CD4-positive, alpha-beta T cell treated with Interleukin-6 for 4 hours (primary cell): ENCODE data around the gene TCFL5.

Source experiments
- DNase-seq: peaks from one replicate; pipeline ENCODE4 v3.0.0-alpha.2; 2020; ENCODE audit warnings: mixed read lengths

The TCFL5 gene

DNA sequence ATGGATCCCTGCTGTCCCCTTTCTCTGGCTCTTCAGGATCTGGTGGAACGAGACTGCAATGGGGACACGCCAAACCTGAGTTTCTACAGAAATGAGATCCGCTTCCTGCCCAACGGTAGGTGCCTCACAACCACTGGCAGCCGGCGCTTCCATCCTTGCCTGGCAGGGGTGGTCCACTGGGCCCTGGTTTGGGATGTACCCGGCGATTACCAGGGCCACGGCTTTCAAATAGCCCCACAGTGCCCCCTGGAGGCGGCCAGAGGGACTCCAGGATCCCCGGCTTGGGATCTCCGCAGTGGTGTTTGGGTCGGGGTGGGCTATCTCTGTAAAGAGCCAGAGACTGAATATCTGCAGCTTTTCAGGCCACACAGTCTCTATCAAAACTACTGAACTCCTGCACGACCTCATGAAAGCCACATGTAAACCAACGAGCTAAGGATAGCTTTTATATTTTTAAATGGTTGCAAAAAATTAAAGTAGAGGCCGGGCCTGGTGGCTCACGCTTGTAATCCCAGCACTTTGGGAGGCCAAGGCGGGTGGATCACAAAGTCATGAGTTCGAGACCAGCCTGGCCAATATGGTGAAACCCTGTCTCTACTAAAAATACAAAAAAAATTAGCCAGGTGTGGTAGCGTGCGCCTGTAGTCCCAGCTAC lies 53.3 kb downstream of the TCFL5 start:
- DNase-seq: peak; percentile 83

DNA sequence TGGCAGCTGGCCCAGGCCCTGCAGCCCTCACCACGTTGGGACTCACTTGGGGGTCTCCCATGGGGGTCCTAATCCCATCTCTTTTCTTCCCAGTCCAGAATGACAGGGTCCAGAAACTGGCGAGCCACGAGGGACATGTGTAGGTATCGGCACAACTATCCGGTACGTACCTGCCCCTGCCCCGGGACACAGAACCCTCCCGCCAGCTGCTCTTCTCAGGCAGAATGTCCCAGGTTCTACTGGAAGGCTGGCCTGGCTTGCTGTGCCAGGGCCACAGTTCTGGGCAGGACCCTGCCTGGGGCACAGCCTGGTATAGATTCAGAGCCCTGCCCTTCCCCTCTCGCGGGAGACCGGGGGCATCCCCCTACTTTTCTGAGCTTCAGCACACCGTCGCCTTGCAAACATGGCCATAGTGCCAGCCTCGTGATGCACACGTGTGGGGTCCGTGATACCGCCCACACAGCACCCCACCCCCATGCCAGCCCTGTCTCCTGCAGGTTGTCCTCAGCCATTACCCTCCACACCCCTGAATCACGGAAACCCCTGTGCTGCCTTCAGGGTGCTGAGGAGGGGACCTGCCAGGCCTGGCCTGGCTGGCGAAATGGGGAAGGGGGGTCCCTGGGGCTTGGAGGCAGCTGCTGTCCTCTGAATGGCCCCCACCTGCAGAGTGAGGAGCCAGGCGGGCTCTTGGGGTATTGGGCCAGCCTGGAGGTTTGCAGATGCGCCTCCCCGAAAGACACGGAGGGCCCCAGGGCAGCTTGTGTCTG lies 54.0 kb downstream of the TCFL5 start:
- DNase-seq: no peak

DNA sequence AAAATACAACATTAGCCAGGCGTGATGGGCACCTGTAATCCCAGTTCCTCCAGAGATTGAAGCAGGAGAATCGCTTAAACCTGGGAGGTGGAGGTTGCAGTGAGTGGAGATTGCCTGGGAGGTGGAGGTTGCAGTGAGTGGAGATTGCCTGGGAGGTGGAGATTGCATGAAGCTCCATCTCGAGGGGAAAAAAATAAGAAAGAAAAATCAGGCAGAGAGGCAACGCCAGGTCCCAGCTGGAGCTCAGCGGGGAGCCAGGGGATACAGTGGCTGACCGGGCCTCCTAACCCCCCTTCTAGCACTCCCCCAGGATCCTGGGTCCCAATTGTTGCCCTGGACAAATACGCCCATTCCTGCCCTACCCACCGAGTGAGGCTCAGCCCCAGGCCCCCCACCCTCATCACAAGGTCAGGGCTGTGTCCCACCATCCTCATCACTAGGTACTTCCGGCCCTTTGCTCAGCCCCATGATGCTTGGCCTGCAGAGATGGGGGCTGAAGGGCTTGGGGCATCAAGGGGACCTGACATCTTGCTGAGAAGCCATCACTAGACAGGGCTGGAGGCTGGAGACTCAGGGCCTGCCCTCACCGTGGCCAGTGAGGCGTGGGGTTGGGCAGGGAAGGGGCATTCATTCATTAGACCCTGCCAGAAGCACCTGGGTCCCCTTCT lies 55.1 kb downstream of the TCFL5 start:
- DNase-seq: no peak

GRCh38 chr20:62805711-62806382 lies 55.8 kb downstream of the TCFL5 start:
- DNase-seq: no peak

- peak; percentile 39 for DNase-seq
Measured at GRCh38 chr20:62805155-62805710, 56.4 kb downstream of the TCFL5 start.

- peak; percentile 82 for DNase-seq
Measured at GRCh38 chr20:62804627-62805154, 56.9 kb downstream of the TCFL5 start, which contains the start of gene OGFR. Gene OGFR, plus strand, starts transcription at chr20:62804835. Its CDS starts 25 bp downstream, at chr20:62804860.

- DNase-seq: peak; percentile 32
Measured at GRCh38 chr20:62804021-62804626, 57.5 kb downstream of the TCFL5 start.

DNA sequence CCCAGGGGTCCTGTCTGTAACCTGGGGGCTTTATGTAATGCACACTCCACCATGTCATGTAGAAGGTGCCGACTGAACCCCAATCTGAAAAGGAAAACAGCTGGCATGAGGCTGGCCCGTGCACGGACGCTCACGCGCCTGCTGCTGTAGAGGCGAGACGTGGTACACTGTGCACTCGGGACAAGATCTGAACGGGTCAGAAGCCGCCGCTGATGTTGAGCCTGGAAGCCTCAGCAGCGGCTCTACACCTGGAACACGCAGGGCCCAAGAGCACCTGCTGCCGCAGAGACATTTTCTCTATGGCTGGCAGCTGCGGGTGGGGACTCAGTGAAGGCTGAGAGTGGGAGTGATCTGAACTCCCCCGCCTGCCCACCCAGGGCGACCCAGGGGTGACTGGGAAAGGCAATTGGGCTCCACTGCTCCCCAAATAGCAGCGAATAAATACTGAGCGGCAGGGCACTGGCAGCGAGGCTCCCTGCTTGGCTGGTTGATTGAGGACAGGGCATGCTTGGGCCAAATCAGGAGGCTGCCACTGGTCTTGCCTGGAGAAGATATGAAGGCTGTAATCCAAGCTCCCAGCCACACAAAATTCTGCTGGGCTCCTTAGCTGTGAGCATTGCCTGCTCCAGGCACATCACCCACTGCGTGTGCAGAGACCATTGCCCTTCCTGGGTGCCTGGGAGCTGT lies 59.5 kb downstream of the TCFL5 start:
- no peak for DNase-seq

DNA sequence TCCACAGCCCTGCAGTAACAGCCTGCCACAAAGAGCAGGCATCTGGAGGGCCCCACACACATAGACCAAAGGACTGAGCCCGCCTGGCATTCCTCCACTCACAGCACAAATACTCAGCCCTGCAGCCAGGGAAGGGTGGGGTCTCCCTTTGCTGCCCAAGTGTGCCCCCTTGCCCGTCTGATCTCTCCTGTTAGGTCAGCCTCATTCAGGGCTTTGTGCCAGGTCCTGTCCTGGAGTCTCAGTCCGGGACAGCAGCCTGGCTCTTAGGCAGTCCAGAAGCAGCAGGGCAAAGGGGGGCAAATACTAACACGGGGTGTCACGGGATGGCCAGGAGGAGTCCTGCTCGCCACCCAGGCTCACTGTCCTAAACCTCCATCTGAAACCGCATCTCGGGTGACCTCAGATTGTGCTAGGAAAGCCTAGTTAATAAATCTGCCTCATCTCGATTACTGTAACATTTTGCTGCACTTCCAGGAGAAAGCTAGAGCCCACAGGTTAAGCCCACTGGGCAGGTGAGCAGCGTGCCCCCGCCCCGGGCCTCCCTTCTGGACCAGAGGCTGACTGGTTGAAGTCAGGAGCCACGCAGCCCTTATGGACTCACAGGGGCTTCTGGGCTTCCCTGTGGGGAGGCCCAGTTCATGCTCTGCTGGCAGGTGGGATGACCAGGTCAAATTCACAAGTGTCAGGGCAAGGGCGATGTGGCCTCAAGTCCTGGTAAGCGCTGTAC lies 60.2 kb downstream of the TCFL5 start:
- DNase-seq: no peak

DNA sequence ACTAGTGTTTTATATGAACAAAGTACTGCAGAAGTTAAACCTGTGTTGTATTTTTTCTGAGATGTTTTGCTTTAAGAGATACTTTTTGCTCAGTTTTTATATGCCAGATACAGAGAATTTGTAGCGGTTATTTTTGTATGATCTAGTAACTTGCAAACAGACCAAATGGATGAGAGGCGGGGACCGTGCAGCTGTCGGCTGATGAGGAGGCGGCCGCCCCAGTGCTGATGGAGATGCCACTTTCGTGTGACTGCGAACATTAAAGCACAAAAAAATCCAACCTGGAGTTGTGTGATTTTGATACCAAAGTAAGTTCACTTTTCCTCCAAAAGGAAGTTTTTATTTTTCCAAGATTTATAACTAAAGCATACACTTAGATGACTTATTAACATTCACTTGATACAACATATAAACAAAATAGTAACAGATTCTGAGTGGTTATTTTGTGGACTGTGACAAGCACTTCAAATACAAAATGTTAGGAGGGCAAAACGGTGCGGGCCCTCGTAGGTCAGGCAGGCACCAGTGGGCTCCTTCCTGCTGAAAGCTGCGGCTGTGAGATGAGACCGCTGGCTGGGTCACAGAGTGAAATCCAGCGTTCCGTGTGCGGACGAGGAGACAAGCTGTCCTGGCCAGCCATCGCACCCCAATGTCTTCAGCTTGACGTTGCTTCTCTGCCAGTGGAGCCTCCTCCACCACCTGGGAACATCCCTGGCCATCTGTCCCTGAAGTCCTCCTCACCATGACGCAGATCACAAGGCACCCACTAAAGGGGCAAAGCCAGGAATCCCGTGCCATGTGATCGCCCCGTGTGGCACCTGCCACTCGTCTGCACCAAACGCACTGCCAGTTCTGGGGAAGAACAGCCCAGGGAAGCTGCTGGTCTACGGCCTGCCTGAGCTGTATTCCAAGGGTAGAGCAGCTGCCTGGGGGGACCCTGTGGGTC lies 61.0 kb downstream of the TCFL5 start:
- no peak for DNase-seq

GRCh38 chr20:62799873-62800272 lies 61.7 kb downstream of the TCFL5 start:
- DNase-seq: no peak

DNA sequence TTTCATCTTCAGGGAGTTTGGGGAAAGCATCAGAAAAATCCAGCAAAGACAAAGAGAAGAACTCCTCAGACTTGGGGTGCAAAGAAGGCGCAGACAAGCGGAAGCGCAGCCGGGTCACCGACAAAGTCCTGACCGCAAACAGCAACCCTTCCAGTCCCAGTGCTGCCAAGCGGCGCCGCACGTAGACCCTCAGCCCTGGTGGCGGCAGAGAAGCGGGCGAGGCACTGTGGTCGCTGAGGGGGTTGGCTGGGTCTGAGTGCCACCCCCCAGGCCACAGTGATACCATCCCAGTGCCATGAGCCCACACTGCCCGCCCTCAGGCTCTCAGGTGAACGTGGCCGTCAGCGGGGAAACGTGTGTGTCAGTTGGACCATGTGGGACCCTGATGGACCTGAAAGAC lies 62.2 kb downstream of the TCFL5 start:
- DNase-seq: no peak

DNA sequence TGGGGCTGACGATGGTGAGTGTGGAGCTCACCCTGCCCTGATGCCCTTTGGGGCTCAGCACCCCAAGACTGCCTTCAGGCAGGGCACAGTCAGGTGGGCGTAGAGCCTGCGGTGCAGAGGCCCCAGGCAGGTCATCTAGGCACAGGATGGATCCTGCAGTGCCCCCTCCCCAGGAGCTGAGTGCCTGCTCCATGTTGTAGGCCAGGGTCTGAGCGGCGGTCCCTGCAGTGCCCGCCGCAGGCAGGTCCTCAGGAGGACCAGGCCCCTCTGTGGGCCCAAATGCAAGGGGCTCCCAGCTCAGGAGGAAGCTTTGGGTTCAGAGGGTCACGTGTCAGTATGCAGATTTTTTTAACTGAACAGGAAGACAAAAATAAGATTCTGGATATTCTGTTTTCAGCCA lies 62.6 kb downstream of the TCFL5 start:
- no peak for DNase-seq

DNA sequence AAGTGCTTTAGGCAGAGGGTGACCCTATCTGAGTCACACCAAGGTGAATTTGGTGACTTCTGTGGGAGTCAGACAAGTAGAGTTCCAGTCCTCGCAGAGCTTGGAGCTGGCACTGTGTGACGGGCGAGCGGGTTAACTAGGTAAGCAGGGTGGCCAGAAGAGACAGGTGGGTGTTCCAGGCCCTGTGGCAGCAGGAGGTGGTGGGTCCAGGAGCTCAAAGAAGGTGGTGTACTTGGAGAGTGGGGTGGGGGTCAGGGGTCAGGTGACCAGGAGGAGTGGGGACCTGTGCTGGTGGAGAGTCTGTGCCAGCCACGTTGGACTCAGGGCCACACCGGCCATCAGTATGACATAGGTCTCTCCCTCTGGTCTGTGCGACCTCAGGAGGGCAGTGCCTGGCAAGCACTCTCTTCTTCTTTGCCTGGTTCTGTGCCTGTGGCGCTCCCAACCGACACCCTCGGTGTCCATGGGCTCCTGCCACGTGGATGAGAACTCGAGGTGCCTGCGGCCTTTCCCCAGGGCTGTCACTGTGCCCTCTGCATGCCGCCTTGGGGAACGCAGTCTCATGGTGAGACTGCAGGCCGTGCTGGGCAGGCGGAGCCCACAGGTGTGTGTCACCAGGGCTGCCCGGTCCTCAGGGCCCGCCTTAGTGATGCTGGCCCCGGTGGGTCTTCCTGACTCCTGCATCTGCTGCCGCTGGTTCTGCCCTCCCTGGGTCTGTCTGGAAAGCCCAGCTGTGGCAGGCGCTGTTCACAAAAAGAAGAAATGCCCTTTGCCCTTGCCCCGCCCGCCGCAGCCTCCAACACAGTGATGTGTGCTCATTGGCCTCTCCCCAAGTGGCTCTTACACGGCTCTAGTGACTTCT lies 63.7 kb downstream of the TCFL5 start:
- DNase-seq: no peak

DNA sequence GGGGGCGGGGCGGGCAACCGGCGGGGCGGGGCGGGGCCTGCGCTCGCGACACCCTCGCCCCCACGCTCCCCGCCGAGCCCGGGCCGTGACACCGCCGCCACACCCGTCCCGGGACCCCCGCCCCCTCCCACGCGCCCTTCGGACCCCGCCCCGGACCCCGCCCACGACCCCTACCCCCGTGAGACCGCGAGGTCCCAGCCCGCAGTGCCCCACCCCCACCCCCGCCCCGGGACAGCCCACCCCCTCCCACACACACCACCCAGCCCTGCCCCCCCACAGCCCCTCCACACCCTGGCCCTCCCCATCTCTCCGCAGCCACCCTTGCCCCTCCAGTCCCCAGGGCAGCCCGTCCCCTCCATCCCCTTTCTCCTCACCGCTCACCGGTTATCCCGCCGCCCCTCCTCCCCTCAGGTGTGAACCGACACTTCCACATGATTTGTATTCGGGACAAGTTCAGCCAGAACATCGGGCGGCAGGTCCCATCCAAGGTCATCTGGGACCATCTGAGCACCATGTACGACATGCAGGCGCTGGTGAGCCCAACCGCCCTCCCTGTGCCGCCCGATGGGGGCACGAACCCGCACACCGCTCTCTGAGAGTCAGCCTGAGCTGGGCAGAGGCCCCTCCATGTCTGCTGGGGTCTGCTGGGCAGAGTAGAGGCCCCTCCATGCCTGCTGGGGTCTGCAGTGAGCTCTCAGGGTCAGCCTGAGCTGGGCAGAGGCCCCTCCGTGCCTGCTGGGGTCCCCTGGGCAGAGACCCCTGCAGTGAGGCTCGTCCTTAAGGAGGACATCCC lies 64.7 kb downstream of the TCFL5 start:
- no peak for DNase-seq

DNA sequence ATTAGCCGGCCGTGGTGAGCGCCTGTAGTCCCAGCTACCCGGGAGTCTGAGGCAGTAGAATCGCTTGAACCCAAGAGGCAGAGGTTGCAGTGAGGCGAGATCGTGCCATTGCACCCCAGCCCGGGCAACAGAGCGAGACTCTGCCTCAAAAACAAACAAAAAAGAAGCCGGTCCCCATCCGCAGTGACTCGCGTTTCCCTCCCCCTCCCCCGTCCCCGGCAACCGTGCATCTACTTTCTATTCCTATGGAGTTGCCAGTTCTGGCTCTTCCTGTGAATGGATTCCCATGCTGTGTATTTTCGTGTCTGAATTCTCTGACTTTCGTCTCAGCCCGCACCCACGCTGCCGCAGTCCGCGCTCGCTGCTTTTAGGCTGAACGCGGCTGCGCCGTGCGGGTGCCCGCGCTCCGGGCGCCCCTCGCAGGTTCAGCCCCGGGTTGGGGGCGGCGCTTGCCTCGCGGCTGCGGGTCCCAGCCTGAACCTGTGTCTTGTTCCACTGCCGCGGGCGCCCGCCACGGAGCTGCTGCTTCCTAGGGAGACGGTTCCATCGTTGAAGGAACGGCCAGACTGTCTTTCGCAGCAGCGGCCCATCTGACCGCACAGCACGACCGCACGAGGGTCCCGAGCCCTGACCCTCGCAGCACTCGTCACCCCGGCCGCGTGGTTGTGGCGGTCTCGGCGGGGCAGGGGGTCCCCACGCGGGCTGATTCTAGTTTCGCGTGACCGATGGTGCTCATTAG lies 66.4 kb downstream of the TCFL5 start:
- peak; percentile 80 for DNase-seq
